Measurements from ENCODE around the gene SPIB. TPM values are rescaled to one million over a fixed set of nuclear protein-coding genes. Genes with fewer than 3 reads are reported as not detected.

Gene SPIB
- total RNA-seq, 1 donor: not detected

- TF ChIP-seq, protein P1, sequence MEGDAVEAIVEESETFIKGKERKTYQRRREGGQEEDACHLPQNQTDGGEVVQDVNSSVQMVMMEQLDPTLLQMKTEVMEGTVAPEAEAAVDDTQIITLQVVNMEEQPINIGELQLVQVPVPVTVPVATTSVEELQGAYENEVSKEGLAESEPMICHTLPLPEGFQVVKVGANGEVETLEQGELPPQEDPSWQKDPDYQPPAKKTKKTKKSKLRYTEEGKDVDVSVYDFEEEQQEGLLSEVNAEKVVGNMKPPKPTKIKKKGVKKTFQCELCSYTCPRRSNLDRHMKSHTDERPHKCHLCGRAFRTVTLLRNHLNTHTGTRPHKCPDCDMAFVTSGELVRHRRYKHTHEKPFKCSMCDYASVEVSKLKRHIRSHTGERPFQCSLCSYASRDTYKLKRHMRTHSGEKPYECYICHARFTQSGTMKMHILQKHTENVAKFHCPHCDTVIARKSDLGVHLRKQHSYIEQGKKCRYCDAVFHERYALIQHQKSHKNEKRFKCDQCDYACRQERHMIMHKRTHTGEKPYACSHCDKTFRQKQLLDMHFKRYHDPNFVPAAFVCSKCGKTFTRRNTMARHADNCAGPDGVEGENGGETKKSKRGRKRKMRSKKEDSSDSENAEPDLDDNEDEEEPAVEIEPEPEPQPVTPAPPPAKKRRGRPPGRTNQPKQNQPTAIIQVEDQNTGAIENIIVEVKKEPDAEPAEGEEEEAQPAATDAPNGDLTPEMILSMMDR (IDR thresholded peaks at IDR 0.05; ENCODE audit: insufficient read depth, low read length): no peak
- no peak for DNase-seq (ENCODE audit: low read depth)
- H3K4me3 ChIP-seq (ENCODE audit: low read depth, low read length): no peak overlapping the region
These were observed 1.4 kb downstream of the SPIB start for GRCh38 chr19:50420127-50420526.

DNA sequence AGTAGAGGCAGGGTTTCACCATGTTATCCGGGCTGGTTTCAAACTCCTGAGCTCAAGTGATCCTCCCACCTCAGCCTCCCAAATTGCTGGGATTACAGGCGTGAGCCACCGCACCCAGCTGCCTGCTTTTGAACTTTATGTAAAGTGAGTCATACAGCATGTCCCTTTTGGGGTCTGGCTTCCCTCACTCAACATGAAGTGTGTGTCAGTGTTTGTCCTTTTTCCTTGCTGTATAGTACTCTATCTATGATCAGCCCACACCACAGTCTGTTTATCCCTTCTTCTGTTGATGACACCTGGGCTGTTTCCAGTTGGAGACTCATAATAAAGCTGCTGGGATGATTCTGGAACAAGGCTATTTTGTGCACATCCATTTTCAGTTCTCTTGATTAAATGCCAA, 2.1 kb downstream of the SPIB start:
- DNase-seq (ENCODE audit: low read depth): no peak
- TF ChIP-seq, protein P1 (IDR thresholded peaks at IDR 0.05; ENCODE audit: insufficient read depth, low read length): no peak
- no peak overlapping the region for H3K4me3 ChIP-seq (ENCODE audit: low read depth, low read length)

- TF ChIP-seq, protein P1 (IDR thresholded peaks at IDR 0.05; ENCODE audit: insufficient read depth, low read length): no peak
- no peak for DNase-seq (ENCODE audit: low read depth)
- H3K4me3 ChIP-seq (ENCODE audit: low read depth, low read length): no peak overlapping the region
These were observed 3.9 kb downstream of the SPIB start for GRCh38 chr19:50422397-50423278.

GRCh38 chr19:50423279-50424113, 4.8 kb downstream of the SPIB start:
- no peak for DNase-seq (ENCODE audit: low read depth)
- TF ChIP-seq, protein P1 (IDR thresholded peaks at IDR 0.05; ENCODE audit: insufficient read depth, low read length): no peak
- H3K4me3 ChIP-seq (ENCODE audit: low read depth, low read length): no peak overlapping the region

DNA sequence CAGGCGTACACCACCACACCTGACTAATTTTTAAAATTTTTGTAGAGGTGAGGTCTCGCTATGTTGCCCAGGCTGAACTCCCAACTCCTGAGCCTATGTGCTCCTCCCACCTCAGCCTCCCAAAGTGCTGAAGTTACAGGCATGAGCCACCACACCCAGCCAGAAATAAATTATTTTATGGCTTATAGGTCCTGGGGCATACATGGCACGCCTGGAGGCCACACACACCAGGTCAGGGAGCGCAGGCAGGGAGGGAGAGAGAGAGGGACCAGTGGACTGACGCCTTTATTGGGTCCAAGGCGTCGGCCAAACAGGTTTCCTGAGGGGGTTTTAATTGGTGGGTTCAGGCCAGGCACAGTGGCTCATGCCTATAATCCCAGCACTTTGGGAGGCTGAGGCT, 6.8 kb downstream of the SPIB start:
- TF ChIP-seq, protein P1 (IDR thresholded peaks at IDR 0.05; ENCODE audit: insufficient read depth, low read length): no peak
- DNase-seq (ENCODE audit: low read depth): no peak

DNA sequence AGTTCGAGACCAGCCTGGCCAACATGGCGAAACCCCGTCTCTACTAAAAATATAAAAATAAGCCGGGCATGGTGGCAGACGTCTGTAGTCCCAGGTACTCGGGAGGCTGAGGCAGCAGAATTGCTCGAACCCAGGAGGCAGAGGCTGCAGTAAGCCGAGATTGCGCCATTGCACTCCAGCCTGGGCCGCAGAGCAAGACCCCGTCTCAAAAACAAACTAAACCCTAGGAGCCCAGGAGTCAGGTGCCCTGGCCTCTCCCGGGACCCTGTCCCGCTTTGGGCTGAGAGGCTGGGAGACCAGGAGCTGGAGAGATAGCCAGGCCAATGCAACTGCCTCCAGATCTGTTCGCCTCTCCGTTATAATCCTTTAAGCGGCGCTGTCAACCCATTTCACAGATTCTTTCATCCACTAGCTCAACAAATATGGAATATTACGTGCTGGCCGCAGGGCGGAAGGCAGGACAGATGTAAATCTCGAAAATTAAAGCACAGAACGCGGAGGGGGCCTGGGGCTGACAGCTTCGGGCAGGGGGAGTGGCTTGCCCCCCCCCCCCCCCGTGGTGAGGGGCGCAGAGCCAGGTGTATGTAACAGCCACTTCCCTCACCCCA, 8.7 kb downstream of the SPIB start:
- DNase-seq (ENCODE audit: low read depth): no peak
- no peak overlapping the region for H3K4me3 ChIP-seq (ENCODE audit: low read depth, low read length)
- TF ChIP-seq, protein P1 (IDR thresholded peaks at IDR 0.05; ENCODE audit: insufficient read depth, low read length): no peak

More for the DNA sequence above, 6.8 kb downstream of the SPIB start:
- H3K4me3 ChIP-seq (ENCODE audit: low read depth, low read length): no peak overlapping the region

All from fibroblast of the aortic adventitia (primary cell).